Activated B cell treated with CpG ODN at 0.5 μM for 24 hours (primary cell): ENCODE data around the gene KDR. TPM values are rescaled to one million over a fixed set of nuclear protein-coding genes. Genes with fewer than 3 reads are reported as not detected.

Source experiments
- ATAC-seq: fragments of 200-7000 bp; cut with Tn5 transposase; one replicate; pipeline ENCODE4 v1.10.0; 2021; ENCODE audit warnings: low read depth, mild to moderate bottlenecking, moderate library complexity
- CTCF ChIA-PET: fragments of 350-600 bp; sonication (Branson Sonifier 250); formaldehyde crosslinking; loops from one replicate; lab custom pipeline; 2021; ENCODE audit warnings: antibody characterized with exemption; lab: Charles Lee
- POLR2A ChIA-PET: fragments of 350-600 bp; sonication (Branson Sonifier 250); formaldehyde crosslinking; loops from one replicate; lab custom pipeline; 2021; ENCODE audit warnings: antibody characterized with exemption; lab: Charles Lee
- DNase-seq: peaks from one replicate; pipeline ENCODE4 v3.0.0; 2022
- H3K27ac Mint-ChIP-seq: one replicate; pipeline ENCODE4 v1.8.0; 2020; ENCODE audit warnings: mixed read lengths
- H3K27me3 Mint-ChIP-seq: one replicate; pipeline ENCODE4 v1.8.0; 2021; ENCODE audit warnings: mixed read lengths
- H3K36me3 Mint-ChIP-seq: one replicate; pipeline ENCODE4 v1.8.0; 2021; ENCODE audit warnings: low read depth, mixed read lengths
- H3K4me1 Mint-ChIP-seq: one replicate; pipeline ENCODE4 v1.8.0; 2021; ENCODE audit warnings: mixed read lengths
- H3K4me3 Mint-ChIP-seq: one replicate; pipeline ENCODE4 v1.8.0; 2020; ENCODE audit warnings: mild to moderate bottlenecking, mixed read lengths
- H3K9me3 Mint-ChIP-seq: one replicate; pipeline ENCODE4 v1.8.0; 2020; ENCODE audit warnings: mixed read lengths
- CTCF ChIP-seq: fragments of 200-600 bp; IDR thresholded peaks from one replicate; pipeline ENCODE4 v1.8.0; 2022; ENCODE audit warnings: antibody characterized with exemption, mild to moderate bottlenecking
- intact Hi-C: fragments of 100-400 bp; cut with micrococcal nuclease; formaldehyde crosslinking; loops from one replicate; pipeline ENCODE4 v1.15.1; 2024
- total RNA-seq: library from RNA; stranded (reverse); gene quantifications from 2 replicates; pipeline ENCODE4 v1.2.3, GENCODE V29; 2022

KDR gene
- total RNA-seq, 1 donor from 2014 or later = not detected

- no peaks in the 10 kb centered on the region for H3K4me1 Mint-ChIP-seq
- H3K9me3 Mint-ChIP-seq = peaks cover 5% of the 10 kb centered on the region
- peaks cover 9% of the 10 kb centered on the region for H3K27me3 Mint-ChIP-seq
- CTCF ChIA-PET = no interaction called here
- POLR2A ChIA-PET = no interaction called here
- H3K27ac Mint-ChIP-seq = no peak overlapping the region
- H3K4me3 Mint-ChIP-seq = no peak overlapping the region
- DNase-seq = no peak
- no peaks in the 10 kb centered on the region for H3K36me3 Mint-ChIP-seq
- no peak for ATAC-seq
- intact Hi-C loops = no loop called here
- TF ChIP-seq CTCF = no peak
Measured at GRCh38 chr4:55162396-55162795, 37.0 kb upstream of the KDR start.

DNA sequence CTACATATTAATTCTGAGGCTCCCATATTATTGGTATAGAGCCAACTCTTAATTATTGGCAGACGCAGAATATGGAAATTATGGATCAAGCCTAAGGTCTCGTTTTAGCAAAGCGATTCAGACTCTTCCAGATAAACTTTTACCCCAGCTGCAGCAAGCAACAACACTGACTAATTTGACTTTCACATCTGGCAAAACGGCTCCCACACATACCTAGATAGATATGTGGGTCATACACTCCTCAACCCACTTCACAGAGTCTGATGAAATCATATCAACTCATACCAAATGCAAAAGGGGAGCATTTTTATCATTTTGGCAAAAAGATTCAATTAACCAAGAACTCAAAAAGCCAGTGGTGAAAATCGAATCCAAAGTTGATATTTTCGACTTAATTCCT is 36.3 kb upstream of the KDR start:
- POLR2A ChIA-PET = no interaction called here
- CTCF ChIA-PET = no interaction called here
- intact Hi-C loops = no loop called here

DNA sequence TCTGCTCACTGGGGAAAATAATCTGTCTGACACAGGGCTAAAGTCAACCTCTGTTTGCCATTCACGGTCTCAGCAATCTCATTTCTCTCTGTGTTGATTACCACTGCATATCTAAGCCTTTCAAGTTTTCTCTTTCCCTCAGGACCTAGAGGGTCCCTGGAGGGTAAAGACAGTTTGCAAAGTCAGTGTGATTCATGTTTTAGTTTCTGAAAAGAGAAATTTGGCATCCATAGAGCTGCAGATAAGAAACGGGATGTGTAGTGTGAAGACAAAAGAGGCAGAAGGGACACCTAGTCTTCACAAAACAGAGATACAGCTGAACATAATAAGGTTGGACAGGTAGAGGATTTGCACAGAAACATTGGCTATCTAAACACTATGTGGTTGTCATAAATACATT is 34.5 kb upstream of the KDR start:
- ChIA-PET CTCF (no interaction called here), POLR2A (no interaction called here)
- Mint-ChIP-seq H3K4me3 (no peak overlapping the region), H3K36me3 (no peaks in the 10 kb centered on the region), H3K27ac (no peak overlapping the region), H3K9me3 (peaks cover 2% of the 10 kb centered on the region), H3K27me3 (peaks cover 15% of the 10 kb centered on the region), H3K4me1 (no peaks in the 10 kb centered on the region)
- DNase-seq (no peak), ATAC-seq (no peak)
- intact Hi-C loops = no loop called here
- TF ChIP-seq CTCF = no peak

More for the DNA sequence above, 36.3 kb upstream of the KDR start:
- Mint-ChIP-seq H3K4me3 (no peak overlapping the region), H3K27ac (no peak overlapping the region), H3K4me1 (no peaks in the 10 kb centered on the region), H3K27me3 (peaks cover 9% of the 10 kb centered on the region), H3K9me3 (peaks cover 5% of the 10 kb centered on the region), H3K36me3 (no peaks in the 10 kb centered on the region)
- DNase-seq (no peak), ATAC-seq (no peak)
- TF ChIP-seq CTCF = no peak

- DNase-seq = no peak
- POLR2A ChIA-PET = no interaction called here
- CTCF ChIA-PET = no interaction called here
- intact Hi-C loops = no loop called here
- no peaks in the 10 kb centered on the region for H3K9me3 Mint-ChIP-seq
- no peak overlapping the region for H3K27ac Mint-ChIP-seq
- no peak overlapping the region for H3K4me3 Mint-ChIP-seq
- H3K27me3 Mint-ChIP-seq = peaks cover 17% of the 10 kb centered on the region
- no peaks in the 10 kb centered on the region for H3K36me3 Mint-ChIP-seq
- H3K4me1 Mint-ChIP-seq = no peaks in the 10 kb centered on the region
- TF ChIP-seq CTCF = no peak
- ATAC-seq = no peak
Measured at GRCh38 chr4:55158957-55159356, 33.6 kb upstream of the KDR start.

DNA sequence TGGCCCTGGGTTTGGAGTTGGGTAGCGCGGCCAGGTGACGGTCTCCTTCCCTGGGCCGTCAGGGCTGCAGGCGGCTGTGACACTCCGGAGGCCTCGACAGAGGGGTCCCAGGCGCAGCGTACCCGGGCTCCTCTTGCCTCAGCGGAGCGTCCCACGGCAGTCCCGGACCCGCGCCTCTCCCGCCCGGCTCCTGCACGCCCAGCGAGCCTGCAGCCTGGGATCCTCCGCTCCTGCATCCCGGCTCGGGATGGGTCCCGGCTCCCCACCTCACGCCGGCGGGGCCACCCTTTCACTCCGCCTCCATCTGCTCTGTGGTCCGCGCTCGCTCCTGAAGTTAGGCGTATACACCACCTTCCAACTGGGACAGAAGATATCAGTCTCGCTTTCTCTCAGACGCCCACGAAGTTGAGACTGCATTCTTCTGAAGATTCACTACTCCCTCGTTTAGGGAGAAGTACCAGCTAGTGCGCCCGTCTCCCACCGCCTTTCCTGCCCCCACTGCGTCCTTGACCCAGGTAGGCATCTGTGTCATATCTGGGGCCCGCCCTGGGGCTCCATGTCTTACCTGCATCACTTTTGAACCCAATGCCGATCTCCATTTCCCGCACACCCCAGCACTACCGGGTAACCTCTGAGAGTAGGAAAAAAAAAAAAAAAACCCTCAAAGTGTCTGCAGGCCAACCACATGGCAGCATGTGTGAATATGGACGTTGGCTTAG is 32.3 kb upstream of the KDR start:
- peaks cover 17% of the 10 kb centered on the region for H3K27me3 Mint-ChIP-seq
- POLR2A ChIA-PET = no interaction called here
- intact Hi-C loops = no loop called here

More for the DNA sequence above, 32.3 kb upstream of the KDR start:
- CTCF ChIA-PET = no interaction called here
- Mint-ChIP-seq H3K36me3 (no peaks in the 10 kb centered on the region), H3K4me3 (no peak overlapping the region), H3K27ac (no peak overlapping the region), H3K9me3 (peaks cover 4% of the 10 kb centered on the region), H3K4me1 (no peaks in the 10 kb centered on the region)
- TF ChIP-seq CTCF = no peak
- ATAC-seq (no peak), DNase-seq (no peak)
